Liver (tissue), 3 donors: Measurements from ENCODE around the gene CADM3.

ENCODE experiments used
- GABPA ChIP-seq, 2 donors: IDR thresholded peaks in 1 of 2; conservative IDR thresholded peaks in 1 of 2; 2 replicates each; pipeline ENCODE4 v1.6.1; 2016; ENCODE audit warnings: antibody characterized with exemption in 2 of 2, mild to moderate bottlenecking in 1 of 2, moderate library complexity in 1 of 2
- HNF4G ChIP-seq: IDR thresholded peaks from 2 replicates; pipeline ENCODE4 v1.6.1; 2016; ENCODE audit warnings: antibody characterized with exemption
- JUND ChIP-seq, 2 donors: IDR thresholded peaks; 2 replicates each; pipeline ENCODE4 v1.6.1; 2016; ENCODE audit warnings: antibody characterized with exemption in 2 of 2
- NR2F2 ChIP-seq: IDR thresholded peaks from 2 replicates; pipeline ENCODE4 v1.6.1; 2016; ENCODE audit warnings: antibody characterized with exemption
- RAD21 ChIP-seq, 2 donors: IDR thresholded peaks; 2 replicates each; pipeline ENCODE4 v1.6.1; 2016; ENCODE audit warnings: antibody characterized with exemption in 2 of 2, mild to moderate bottlenecking in 2 of 2
- SP1 ChIP-seq: IDR thresholded peaks from 2 replicates; pipeline ENCODE4 v1.6.1; 2018; ENCODE audit warnings: antibody characterized with exemption, mild to moderate bottlenecking
- TAF1 ChIP-seq: conservative IDR thresholded peaks from 2 replicates; pipeline ENCODE4 v1.6.1; 2016; ENCODE audit warnings: antibody characterized with exemption, mild to moderate bottlenecking
- YY1 ChIP-seq: IDR thresholded peaks from 2 replicates; pipeline ENCODE4 v1.6.1; 2016; ENCODE audit warnings: antibody characterized with exemption, mild to moderate bottlenecking
- TF ChIP-seq, protein P1 (sequence below): fragments of 150-350 bp; IDR thresholded peaks from 2 replicates; pipeline ENCODE4 v1.5.1; 2017; ENCODE audit warnings: improper control_type of control experiment, low read depth, low read length; ENCODE audit not compliant: missing input control
- TF ChIP-seq, protein P2 (sequence below): IDR thresholded peaks from 2 replicates; pipeline ENCODE4 v1.6.1; 2016; ENCODE audit warnings: antibody characterized with exemption
- TF ChIP-seq, protein P3 (sequence below): IDR thresholded peaks from 2 replicates; pipeline ENCODE4 v1.6.1; 2016; ENCODE audit warnings: antibody characterized with exemption, mild to moderate bottlenecking
- TF ChIP-seq, protein P4 (sequence below): IDR thresholded peaks from 2 replicates; pipeline ENCODE4 v1.6.1; 2016; ENCODE audit warnings: antibody characterized with exemption
- donor health status: healthy.
- donor health status: healthy.

DNA sequence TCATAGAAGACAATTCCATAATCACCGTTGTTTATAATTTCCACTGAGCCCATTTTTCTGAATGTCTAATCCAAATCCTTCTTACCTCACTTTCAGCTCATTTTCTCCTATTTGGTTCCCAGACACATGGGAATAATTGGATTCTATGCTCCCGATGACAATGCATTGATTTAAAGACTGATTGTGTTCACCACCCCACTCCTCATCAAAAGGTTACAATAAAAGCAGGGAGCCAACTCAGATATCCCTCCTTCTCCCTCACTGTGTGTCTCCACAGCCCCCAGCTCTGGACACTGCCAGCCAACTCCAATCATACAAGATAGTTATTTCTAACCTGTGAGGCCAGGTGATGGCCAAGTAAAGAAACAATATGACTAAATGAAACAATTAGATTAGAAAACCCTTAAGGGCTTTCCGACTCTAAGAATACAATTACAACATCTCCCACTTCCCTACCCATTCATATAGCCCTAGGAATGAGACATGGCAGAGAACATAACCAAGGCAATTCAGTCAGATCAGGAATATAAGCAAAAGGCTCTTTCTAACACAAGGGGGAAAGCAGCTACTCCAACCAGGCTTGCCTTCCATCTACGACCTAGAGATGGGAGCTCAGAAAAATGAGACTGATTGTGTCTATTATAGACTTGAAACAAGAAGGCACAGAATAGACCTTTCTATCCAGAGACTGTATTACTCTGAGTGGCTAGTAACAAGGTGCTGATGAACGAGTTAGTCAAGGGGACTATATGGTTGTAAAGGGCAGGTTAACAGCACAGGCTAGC is 28.5 kb upstream of the CADM3 start:
- TF ChIP-seq, protein P1, sequence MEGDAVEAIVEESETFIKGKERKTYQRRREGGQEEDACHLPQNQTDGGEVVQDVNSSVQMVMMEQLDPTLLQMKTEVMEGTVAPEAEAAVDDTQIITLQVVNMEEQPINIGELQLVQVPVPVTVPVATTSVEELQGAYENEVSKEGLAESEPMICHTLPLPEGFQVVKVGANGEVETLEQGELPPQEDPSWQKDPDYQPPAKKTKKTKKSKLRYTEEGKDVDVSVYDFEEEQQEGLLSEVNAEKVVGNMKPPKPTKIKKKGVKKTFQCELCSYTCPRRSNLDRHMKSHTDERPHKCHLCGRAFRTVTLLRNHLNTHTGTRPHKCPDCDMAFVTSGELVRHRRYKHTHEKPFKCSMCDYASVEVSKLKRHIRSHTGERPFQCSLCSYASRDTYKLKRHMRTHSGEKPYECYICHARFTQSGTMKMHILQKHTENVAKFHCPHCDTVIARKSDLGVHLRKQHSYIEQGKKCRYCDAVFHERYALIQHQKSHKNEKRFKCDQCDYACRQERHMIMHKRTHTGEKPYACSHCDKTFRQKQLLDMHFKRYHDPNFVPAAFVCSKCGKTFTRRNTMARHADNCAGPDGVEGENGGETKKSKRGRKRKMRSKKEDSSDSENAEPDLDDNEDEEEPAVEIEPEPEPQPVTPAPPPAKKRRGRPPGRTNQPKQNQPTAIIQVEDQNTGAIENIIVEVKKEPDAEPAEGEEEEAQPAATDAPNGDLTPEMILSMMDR = no peak
- TF ChIP-seq, protein P2, sequence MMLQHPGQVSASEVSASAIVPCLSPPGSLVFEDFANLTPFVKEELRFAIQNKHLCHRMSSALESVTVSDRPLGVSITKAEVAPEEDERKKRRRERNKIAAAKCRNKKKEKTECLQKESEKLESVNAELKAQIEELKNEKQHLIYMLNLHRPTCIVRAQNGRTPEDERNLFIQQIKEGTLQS = no peak
- TF ChIP-seq RAD21 (IDR thresholded peaks at IDR 0.05) (no peak), TAF1 (no peak), YY1 (no peak), JUND (IDR thresholded peaks at IDR 0.05) (no peak), GABPA (IDR thresholded peaks at IDR 0.05 in 1 of 2, conservative IDR thresholded peaks at IDR 0.05 in 1 of 2) (no peak), SP1 (no peak), NR2F2 (no peak), HNF4G (no peak)
- TF ChIP-seq, protein P3, sequence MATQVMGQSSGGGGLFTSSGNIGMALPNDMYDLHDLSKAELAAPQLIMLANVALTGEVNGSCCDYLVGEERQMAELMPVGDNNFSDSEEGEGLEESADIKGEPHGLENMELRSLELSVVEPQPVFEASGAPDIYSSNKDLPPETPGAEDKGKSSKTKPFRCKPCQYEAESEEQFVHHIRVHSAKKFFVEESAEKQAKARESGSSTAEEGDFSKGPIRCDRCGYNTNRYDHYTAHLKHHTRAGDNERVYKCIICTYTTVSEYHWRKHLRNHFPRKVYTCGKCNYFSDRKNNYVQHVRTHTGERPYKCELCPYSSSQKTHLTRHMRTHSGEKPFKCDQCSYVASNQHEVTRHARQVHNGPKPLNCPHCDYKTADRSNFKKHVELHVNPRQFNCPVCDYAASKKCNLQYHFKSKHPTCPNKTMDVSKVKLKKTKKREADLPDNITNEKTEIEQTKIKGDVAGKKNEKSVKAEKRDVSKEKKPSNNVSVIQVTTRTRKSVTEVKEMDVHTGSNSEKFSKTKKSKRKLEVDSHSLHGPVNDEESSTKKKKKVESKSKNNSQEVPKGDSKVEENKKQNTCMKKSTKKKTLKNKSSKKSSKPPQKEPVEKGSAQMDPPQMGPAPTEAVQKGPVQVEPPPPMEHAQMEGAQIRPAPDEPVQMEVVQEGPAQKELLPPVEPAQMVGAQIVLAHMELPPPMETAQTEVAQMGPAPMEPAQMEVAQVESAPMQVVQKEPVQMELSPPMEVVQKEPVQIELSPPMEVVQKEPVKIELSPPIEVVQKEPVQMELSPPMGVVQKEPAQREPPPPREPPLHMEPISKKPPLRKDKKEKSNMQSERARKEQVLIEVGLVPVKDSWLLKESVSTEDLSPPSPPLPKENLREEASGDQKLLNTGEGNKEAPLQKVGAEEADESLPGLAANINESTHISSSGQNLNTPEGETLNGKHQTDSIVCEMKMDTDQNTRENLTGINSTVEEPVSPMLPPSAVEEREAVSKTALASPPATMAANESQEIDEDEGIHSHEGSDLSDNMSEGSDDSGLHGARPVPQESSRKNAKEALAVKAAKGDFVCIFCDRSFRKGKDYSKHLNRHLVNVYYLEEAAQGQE = no peak
- TF ChIP-seq, protein P4, sequence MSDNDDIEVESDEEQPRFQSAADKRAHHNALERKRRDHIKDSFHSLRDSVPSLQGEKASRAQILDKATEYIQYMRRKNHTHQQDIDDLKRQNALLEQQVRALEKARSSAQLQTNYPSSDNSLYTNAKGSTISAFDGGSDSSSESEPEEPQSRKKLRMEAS = no peak
